SJSA1 (cell line): Measurements from ENCODE around the gene GAL3ST2. TPM values are rescaled to one million over a fixed set of nuclear protein-coding genes. Genes with fewer than 3 reads are reported as not detected.

Source experiments
- DNase-seq, 2 experiments: peaks; one replicate each; pipeline ENCODE4 v3.0.0-alpha.2; 2015 to 2020; ENCODE audit warnings: low spot score in 2 of 2, low read depth in 1 of 2
- H3K27ac ChIP-seq: fragments of 250-450 bp; sonication (Bioruptor Pico); 2 replicates; pipeline ENCODE4 v1.5.1; 2020; ENCODE audit warnings: mild to moderate bottlenecking, moderate library complexity
- H3K27me3 ChIP-seq: fragments of 250-450 bp; sonication (Bioruptor Pico); replicated peaks from 2 replicates; pipeline ENCODE4 v1.5.1; 2020; ENCODE audit warnings: mild to moderate bottlenecking, moderate library complexity
- H3K36me3 ChIP-seq: fragments of 250-450 bp; sonication (Bioruptor Pico); 2 replicates; pipeline ENCODE4 v1.5.1; 2020; ENCODE audit warnings: mild to moderate bottlenecking
- H3K4me1 ChIP-seq: fragments of 250-450 bp; sonication (Bioruptor Pico); replicated peaks from 2 replicates; pipeline ENCODE4 v1.6.1; 2021; ENCODE audit warnings: mild to moderate bottlenecking
- H3K4me3 ChIP-seq: fragments of 250-450 bp; sonication (Bioruptor Pico); 2 replicates; pipeline ENCODE4 v1.5.1; 2020; ENCODE audit warnings: mild to moderate bottlenecking
- H3K9me3 ChIP-seq: fragments of 250-450 bp; sonication (Bioruptor Pico); replicated peaks from 2 replicates; pipeline ENCODE4 v1.5.1; 2020; ENCODE audit warnings: mild to moderate bottlenecking
- total RNA-seq: library from RNA; depleted of rRNA; stranded (reverse); fragments of >200 nt; shearing (Covaris generic); gene quantifications from 2 replicates; pipeline ENCODE4 v1.2.3, GENCODE V29; 2014

Gene GAL3ST2
- total RNA-seq, 1 experiment from 2014 or later = not detected

- Histone ChIP-seq H3K27me3 (peaks cover 21% of the 10 kb centered on the region), H3K4me1 (no peaks in the 10 kb centered on the region; the same call in 1 of the 2 replicates), H3K36me3 (no peaks in the 10 kb centered on the region), H3K4me3 (peak overlapping the region; percentile 31), H3K27ac (no peak overlapping the region), H3K9me3 (no peaks in the 10 kb centered on the region)
- DNase-seq = peak in 1 of 2 experiments; percentile 55
Measured at GRCh38 chr2:241844066-241844728, 67.6 kb downstream of the GAL3ST2 start.

GRCh38 chr2:241844831-241845578 is 68.4 kb downstream of the GAL3ST2 start:
- Histone ChIP-seq H3K27me3 (peaks cover 13% of the 10 kb centered on the region), H3K36me3 (no peaks in the 10 kb centered on the region), H3K4me3 (no peak overlapping the region), H3K27ac (no peak overlapping the region), H3K4me1 (no peaks in the 10 kb centered on the region; the same call in 1 of the 2 replicates), H3K9me3 (no peaks in the 10 kb centered on the region)
- no peak for DNase-seq

- Histone ChIP-seq H3K4me1 (no peaks in the 10 kb centered on the region; the same call in 1 of the 2 replicates), H3K27ac (no peak overlapping the region), H3K27me3 (peaks cover 13% of the 10 kb centered on the region), H3K9me3 (no peaks in the 10 kb centered on the region), H3K36me3 (no peaks in the 10 kb centered on the region), H3K4me3 (no peak overlapping the region)
- no peak for DNase-seq
Measured at GRCh38 chr2:241846406-241846805, 69.8 kb downstream of the GAL3ST2 start.

GRCh38 chr2:241848761-241849615 is 72.4 kb downstream of the GAL3ST2 start:
- peaks cover 8% of the 10 kb centered on the region for H3K4me1 ChIP-seq
- peaks cover 8% of the 10 kb centered on the region for H3K27me3 ChIP-seq
- H3K4me3 ChIP-seq = no peak overlapping the region
- DNase-seq = peak in 1 of 2 experiments; percentile 39
- no peaks in the 10 kb centered on the region for H3K9me3 ChIP-seq
- no peak overlapping the region for H3K27ac ChIP-seq
- no peaks in the 10 kb centered on the region for H3K36me3 ChIP-seq

- no peaks in the 10 kb centered on the region for H3K36me3 ChIP-seq
- peak in 1 of 2 experiments; percentile 39 for DNase-seq
- H3K9me3 ChIP-seq = no peaks in the 10 kb centered on the region
- H3K4me3 ChIP-seq = no peak overlapping the region
- H3K4me1 ChIP-seq = peaks cover 17% of the 10 kb centered on the region
- peaks cover 5% of the 10 kb centered on the region for H3K27me3 ChIP-seq
- no peak overlapping the region for H3K27ac ChIP-seq
Measured at GRCh38 chr2:241849616-241850543, 73.3 kb downstream of the GAL3ST2 start.

- Histone ChIP-seq H3K4me3 (no peak overlapping the region), H3K27me3 (0 out of 2 replicates have a peak, but pooled peaks cover 3% of the 10 kb centered on the region), H3K27ac (no peak overlapping the region), H3K4me1 (peaks cover 17% of the 10 kb centered on the region), H3K36me3 (no peaks in the 10 kb centered on the region), H3K9me3 (no peaks in the 10 kb centered on the region)
- peak in 1 of 2 experiments; percentile 37 for DNase-seq
Measured at GRCh38 chr2:241850544-241851324, 74.1 kb downstream of the GAL3ST2 start.

GRCh38 chr2:241851325-241852115 is 74.9 kb downstream of the GAL3ST2 start:
- Histone ChIP-seq H3K36me3 (no peaks in the 10 kb centered on the region), H3K27me3 (no peaks in the 10 kb centered on the region), H3K27ac (no peak overlapping the region), H3K4me3 (no peak overlapping the region), H3K9me3 (no peaks in the 10 kb centered on the region), H3K4me1 (peaks cover 17% of the 10 kb centered on the region)
- DNase-seq = peak in 1 of 2 experiments; percentile 41

- H3K27me3 ChIP-seq = no peaks in the 10 kb centered on the region
- peaks cover 17% of the 10 kb centered on the region for H3K4me1 ChIP-seq
- H3K9me3 ChIP-seq = no peaks in the 10 kb centered on the region
- H3K27ac ChIP-seq = no peak overlapping the region
- no peak overlapping the region for H3K4me3 ChIP-seq
- peak in 1 of 2 experiments; percentile 44 for DNase-seq
- H3K36me3 ChIP-seq = no peaks in the 10 kb centered on the region
Measured at GRCh38 chr2:241852116-241852980, 75.7 kb downstream of the GAL3ST2 start.

- Histone ChIP-seq H3K9me3 (no peaks in the 10 kb centered on the region), H3K36me3 (no peaks in the 10 kb centered on the region), H3K27me3 (no peaks in the 10 kb centered on the region), H3K4me3 (no peak overlapping the region), H3K27ac (no peak overlapping the region), H3K4me1 (peaks cover 17% of the 10 kb centered on the region)
- DNase-seq = peak in 1 of 2 experiments; percentile 41
Measured at GRCh38 chr2:241852981-241853631, 76.5 kb downstream of the GAL3ST2 start.
